Activated CD4-positive, alpha-beta T cell treated with anti-CD3 and anti-CD28 coated beads for 1 hour (primary cell): ENCODE measurements around the gene FOXB1.

Source experiments
- DNase-seq: peaks from one replicate; pipeline ENCODE4 v3.0.0-alpha.2; 2020

Gene FOXB1

DNA sequence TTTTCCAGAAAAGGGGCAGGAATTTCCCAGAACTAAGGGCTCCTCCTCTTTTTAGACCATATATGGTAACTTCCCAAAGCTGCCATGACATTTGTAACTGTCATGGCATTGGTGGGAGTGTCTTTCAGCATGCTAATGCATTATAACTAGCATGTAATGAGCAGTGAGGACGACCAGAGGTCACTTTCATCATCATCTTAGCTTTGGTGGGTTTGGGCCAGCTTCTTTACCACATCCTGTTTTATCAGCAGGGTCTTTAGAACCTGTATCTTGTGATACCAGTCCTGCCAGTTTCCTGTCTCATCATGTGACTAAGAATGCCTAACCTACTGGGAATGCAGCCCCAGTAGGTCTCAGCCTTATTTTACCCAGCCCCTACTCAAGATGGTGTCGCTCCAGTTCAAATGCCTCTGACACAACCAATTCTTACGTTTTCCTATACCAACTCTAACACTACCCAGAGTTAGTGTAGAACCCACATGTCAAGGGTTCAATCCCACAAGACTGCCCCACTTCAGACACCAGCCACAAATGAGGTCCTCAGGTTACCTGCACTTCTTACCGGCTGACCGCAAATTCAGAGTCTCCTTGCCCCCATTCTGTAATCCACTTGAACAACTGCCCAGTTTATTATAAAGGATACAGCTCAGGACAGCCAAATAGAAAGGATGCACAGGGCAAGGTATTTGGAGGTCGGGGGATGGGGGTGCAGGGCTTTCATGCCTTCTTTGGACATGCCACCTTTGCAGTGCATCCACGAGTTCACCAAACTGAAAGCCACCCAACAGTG, 17.7 kb downstream of the FOXB1 start:
- DNase-seq = no peak

DNA sequence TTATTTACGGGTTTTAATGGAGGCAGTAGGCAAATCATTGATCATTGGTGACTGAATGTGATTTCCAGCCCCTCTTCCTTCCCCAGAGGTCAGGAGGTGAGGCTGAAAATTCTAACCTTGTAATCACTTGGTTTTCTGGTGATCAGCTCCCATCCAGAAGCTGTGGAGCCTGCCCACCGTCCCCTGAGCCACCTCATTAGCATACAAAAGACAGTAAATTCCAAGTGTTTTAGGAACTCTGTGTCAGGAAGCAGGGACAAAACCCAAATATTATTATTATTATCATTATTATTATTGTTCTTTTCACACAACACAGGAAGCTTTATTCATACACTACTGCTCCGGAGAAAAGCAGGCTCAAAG, 18.2 kb downstream of the FOXB1 start:
- no peak for DNase-seq

DNA sequence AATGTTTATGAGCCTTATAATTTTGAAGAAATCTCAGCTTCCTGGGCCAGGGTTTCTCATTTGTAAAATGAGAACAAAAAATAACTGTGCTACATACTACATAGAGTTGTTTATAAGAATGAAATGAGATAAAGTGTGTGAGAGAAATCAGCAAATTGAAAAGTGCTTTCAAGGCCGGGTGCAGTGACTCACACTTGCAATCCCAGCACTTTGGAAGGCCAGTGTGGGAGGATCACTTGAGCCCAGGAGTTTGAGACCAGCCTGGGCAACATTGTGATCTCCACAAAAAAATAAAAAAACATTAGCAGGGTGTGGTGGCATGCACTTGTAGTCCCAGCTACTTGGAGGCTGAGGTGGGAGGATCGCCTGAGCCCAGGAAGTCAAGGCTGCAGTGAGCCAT, 22.4 kb downstream of the FOXB1 start:
- no peak for DNase-seq

DNA sequence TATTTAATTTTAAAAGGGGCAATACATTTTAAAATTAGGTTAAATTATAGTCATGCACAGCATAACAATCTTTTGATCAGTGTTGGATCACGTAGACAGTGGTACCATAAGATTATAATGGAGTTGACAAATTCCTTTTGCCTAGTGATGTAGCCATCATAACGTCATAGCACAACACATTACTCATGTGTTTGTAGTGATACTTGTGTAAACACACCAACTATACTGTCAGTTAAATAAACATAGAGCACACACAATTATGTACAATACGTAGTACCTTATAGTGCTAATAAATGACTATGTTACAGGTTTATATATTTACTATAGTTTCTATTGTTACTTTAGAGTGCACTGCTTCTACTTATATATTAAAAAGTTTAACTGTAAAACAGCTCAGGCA, 31.2 kb downstream of the FOXB1 start:
- DNase-seq = no peak

DNA sequence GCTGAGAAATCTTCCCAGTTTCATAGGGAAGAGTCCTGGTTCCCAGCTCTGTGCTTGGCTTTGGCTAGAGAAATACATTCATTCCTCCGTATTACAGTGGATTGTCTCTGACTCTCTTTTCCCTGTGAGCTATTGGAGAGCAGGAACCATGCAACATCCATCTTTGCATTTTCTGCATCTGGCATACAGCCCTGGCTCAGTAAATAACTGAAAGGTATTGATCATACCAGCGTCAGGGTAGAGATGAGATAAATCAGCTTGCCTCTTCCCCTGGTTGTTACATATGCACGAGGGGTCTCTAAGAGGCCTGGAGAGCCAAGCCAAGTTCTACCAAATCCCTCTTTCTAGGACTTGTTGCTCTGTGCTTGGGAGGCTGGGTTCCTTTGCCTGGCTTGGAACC, 35.2 kb downstream of the FOXB1 start:
- no peak for DNase-seq

DNA sequence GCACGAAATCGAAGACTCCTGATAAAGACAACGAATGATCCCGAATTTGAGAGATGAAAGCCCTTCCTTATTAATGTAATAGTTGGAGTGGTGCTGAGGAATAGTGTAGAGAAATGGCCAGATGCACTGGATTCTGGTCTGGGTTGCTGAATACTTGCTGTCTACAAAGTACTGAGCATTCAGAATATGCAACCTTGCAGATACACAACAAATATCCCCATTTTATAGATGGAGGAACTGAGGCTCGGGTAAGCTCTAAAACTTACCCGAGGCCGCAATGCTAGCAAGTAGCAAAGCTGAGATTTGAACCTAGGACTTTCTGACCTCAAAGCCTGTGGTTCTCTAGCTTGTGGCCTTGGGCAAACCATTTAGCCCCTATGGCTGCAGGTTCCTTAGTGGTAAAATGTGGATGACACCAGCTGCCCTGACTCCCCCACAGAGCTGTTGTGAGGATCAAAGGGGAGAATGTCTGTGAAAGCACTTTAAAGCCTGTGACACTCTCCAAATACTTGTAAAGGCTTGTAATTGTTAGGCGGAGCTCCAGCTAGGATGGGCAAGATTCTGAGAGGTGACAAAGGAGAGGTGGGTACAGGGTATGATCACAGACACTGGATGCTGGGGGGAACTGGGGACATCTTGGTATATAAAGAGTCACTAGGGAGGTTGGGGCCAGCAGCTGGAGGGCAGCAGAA, 39.8 kb downstream of the FOXB1 start:
- no peak for DNase-seq

DNA sequence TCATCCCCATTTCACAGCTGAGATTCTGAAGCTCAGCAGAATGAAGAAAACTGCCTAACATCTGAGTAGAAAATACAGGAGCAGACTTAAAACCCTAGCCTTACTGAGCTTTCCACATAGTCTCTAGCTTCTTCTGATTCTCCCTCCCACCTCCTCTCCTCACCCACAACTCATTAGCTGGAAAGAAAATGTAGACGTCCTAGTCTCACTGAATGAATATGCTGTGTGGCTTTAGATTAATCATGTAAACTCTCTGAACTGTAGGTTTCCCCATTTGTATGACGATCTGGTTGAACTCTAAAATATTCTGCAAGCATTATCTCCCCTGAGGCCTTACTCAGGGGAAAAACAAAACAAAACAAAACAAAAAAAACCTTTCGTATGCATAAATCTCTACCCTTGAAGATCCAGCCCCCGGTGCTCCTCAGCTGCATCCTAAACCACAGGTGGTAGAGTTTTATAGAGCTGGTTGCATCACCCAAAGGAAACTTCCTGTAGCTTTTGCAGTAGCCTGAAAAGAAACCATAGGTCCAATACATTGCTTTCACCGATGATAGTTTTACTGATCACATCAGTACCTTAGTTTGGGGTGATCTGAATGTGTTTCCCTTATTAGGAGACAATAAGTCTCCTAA, 40.6 kb downstream of the FOXB1 start:
- DNase-seq = no peak

DNA sequence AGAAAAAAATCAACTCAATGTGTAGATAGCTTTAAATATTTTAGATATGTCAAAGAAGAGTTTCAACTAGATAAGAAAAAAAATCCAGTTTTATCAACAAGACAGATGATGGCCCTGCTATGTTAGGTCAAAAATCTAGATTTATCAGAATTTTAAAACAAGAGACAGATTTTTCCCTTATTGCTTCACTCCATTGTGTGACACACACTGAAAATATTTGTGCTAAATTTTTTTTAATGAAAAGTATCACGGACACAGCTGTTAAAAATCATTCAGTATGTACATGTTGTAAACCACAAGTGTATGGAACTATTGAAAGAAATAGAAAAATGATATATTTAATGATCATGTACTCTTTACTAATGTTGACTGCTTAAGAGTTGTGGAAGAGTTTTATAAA, 43.6 kb downstream of the FOXB1 start:
- no peak for DNase-seq

DNA sequence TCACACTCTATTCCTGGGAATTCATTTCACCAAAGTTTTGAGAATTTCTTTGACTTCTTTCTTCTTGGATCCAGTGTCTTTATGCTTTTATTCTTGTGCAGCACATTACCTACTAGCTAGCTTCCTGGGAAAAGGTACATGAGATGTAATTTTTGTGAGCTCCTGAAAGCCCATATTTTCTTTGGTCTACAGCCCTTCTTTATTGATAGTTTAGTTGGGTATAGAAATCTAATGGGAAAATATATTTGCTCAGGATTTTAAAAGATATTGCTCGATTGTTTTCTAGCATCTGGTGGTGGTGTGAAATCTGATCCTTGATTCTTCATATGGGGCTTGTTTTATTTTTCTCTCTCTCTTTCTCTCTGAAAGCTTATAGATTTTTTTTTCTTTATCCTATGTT, 45.8 kb downstream of the FOXB1 start:
- no peak for DNase-seq

DNA sequence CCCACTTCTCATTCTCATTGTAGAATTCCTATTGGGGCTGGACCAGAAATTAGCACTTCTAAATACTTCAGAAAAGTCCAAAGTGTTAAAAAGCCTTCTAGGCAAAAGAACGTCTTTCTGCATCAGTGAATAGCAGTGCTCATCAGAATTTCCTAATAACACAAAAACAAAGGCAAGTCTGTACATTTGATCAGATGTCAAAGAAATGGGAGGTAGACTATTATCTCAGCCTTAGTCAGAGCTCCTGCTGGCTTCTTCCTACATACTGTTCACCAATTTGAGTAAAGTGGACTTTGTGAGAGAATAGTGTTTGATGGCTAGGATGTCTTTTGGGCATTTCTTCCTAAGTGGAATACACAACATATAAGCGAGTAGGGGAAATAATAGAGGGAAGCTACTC, 48.7 kb downstream of the FOXB1 start:
- DNase-seq = no peak

DNA sequence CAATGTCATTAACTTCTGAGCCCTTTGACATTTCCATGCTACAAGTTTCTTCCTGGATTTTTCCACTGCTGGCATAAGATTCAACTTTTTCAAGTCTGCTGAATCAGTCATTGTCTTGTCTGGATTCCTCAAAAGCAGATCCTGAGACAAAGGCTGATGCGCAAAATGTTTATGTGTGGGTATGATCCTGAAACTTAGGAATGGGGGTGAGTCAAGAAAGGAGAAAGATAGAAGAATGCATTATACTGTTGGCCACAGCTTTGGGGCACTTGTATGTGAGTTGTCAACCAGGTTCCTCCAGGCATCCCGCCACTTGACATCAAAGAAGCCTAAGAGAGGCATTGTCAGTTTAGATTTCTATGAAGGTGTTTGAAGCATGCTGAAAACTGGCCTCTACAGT, 50.4 kb downstream of the FOXB1 start:
- DNase-seq = no peak
